Activated CD8-positive, alpha-beta T cell treated with anti-CD3 and anti-CD28 coated beads for 36 hours (primary cell): Measurements from ENCODE around the gene REM1. TPM values are rescaled to one million over a fixed set of nuclear protein-coding genes. Genes with fewer than 3 reads are reported as not detected.
A peak's percentile ranks its signal among the peaks of the same experiment; 100 is the strongest.

Experiments
- ATAC-seq: fragments of 200-7000 bp; cut with Tn5 transposase; one replicate; pipeline ENCODE4 v1.10.0; 2021; ENCODE audit warnings: mild to moderate bottlenecking, moderate library complexity
- CTCF ChIA-PET: fragments of 350-600 bp; sonication (Branson Sonifier 250); formaldehyde crosslinking; loops from one replicate; lab custom pipeline; 2021; ENCODE audit warnings: antibody characterized with exemption; lab: Charles Lee
- POLR2A ChIA-PET: fragments of 350-600 bp; sonication (Branson Sonifier 250); formaldehyde crosslinking; loops from one replicate; lab custom pipeline; 2021; ENCODE audit warnings: antibody characterized with exemption; lab: Charles Lee
- DNase-seq: peaks from one replicate; pipeline ENCODE4 v3.0.0-alpha.2; 2020
- H3K27ac Mint-ChIP-seq: one replicate; pipeline ENCODE4 v1.8.0; 2021; ENCODE audit warnings: mild to moderate bottlenecking, mixed read lengths
- H3K27me3 Mint-ChIP-seq: one replicate; pipeline ENCODE4 v1.8.0; 2021; ENCODE audit warnings: mixed read lengths
- H3K36me3 Mint-ChIP-seq: one replicate; pipeline ENCODE4 v1.8.0; 2021; ENCODE audit warnings: low read depth, mixed read lengths
- H3K4me1 Mint-ChIP-seq: one replicate; pipeline ENCODE4 v1.8.0; 2021; ENCODE audit warnings: low read depth, mixed read lengths
- H3K4me3 Mint-ChIP-seq: one replicate; pipeline ENCODE4 v1.8.0; 2021; ENCODE audit warnings: mild to moderate bottlenecking, moderate library complexity, mixed read lengths
- H3K9me3 Mint-ChIP-seq: one replicate; pipeline ENCODE4 v1.8.0; 2021; ENCODE audit warnings: mixed read lengths
- intact Hi-C: fragments of 100-400 bp; cut with micrococcal nuclease; formaldehyde crosslinking; loops from one replicate; pipeline ENCODE4 v1.10.0; 2022
- total RNA-seq, 2 experiments: library from RNA; stranded (reverse); gene quantifications; one replicate each; pipeline ENCODE4 v1.2.3, GENCODE V29; 2021
- TF ChIP-seq, protein P1 (sequence below): fragments of 200-600 bp; IDR thresholded peaks from one replicate; pipeline ENCODE4 v1.8.0; 2022; ENCODE audit warnings: antibody characterized with exemption, mild to moderate bottlenecking

The REM1 gene
- total RNA-seq, 2 experiments from 2014 or later: not detected

DNA sequence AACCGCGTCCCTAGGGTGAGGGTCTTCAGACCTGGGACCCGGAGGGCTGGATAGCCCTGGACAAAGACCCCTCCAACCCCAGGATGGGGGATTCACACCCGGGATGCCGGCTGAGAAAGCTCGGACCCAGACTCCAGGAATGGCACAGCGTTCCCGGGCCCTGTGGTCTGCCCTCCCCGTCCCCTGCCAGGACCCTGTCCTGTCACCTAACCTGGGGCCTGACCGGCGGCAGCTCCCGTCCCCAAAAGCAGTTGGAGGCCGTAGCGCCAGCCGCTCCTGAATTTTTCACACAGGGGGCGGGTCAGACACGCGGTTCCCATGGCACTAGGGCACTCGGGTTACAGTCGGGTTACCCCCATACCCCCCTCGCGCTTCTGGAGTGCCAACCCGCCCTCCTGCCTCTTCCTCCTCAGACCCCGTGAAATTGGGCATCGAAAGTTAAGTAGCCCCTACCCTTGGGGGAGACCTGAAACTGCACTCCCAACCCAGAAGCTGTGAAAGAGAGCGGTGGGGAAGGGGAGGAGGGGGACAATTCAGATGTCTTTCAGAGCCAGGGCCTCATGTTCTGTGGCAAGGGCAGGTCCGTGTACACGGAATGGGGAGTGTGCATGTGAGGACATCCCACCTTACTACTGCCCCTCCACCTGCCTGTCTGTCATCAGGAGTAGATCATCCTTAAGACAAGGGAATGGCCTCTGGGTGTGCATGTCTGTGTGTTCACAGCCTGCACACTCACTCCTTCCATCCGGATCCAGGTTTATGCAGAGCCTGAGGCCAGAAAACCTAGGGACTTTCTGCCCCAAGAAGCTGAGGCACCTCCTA, 595 bp downstream of the REM1 start:
- intact Hi-C loops: no loop called here
- H3K4me1 Mint-ChIP-seq: peaks cover 15% of the 10 kb centered on the region
- H3K9me3 Mint-ChIP-seq: peaks cover 2% of the 10 kb centered on the region
- ChIA-PET CTCF (interaction anchor here (1.3 to 4.6 kb wide), 2 partner anchors 13 to 27 kb away, joined by 3 to 23 read pairs; no protein-coding TSS in a partner anchor), POLR2A (no interaction called here)
- no peak for DNase-seq
- H3K4me3 Mint-ChIP-seq: no peak overlapping the region
- no peak overlapping the region for H3K27ac Mint-ChIP-seq
- no peak for ATAC-seq
- H3K27me3 Mint-ChIP-seq: peaks cover 44% of the 10 kb centered on the region
- TF ChIP-seq, protein P1, sequence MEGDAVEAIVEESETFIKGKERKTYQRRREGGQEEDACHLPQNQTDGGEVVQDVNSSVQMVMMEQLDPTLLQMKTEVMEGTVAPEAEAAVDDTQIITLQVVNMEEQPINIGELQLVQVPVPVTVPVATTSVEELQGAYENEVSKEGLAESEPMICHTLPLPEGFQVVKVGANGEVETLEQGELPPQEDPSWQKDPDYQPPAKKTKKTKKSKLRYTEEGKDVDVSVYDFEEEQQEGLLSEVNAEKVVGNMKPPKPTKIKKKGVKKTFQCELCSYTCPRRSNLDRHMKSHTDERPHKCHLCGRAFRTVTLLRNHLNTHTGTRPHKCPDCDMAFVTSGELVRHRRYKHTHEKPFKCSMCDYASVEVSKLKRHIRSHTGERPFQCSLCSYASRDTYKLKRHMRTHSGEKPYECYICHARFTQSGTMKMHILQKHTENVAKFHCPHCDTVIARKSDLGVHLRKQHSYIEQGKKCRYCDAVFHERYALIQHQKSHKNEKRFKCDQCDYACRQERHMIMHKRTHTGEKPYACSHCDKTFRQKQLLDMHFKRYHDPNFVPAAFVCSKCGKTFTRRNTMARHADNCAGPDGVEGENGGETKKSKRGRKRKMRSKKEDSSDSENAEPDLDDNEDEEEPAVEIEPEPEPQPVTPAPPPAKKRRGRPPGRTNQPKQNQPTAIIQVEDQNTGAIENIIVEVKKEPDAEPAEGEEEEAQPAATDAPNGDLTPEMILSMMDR: no peak
- no peaks in the 10 kb centered on the region for H3K36me3 Mint-ChIP-seq

DNA sequence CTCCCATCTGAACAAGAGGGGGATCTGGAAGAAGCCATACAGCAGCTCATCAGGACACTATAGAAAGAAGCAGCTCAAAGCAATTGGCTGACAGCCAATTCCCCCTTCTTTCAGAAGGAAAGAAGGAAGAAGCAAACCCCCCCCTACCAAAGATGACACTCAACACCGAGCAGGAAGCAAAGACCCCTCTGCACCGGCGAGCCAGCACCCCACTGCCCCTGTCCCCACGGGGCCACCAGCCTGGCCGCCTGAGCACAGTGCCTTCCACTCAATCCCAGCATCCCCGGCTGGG, 1.2 kb downstream of the REM1 start:
- Mint-ChIP-seq H3K9me3 (peaks cover 2% of the 10 kb centered on the region), H3K27me3 (peaks cover 45% of the 10 kb centered on the region), H3K27ac (no peak overlapping the region), H3K36me3 (no peaks in the 10 kb centered on the region), H3K4me3 (no peak overlapping the region), H3K4me1 (peaks cover 15% of the 10 kb centered on the region)
- ChIA-PET CTCF (interaction anchor here (1.3 to 4.6 kb wide), 2 partner anchors 12 to 27 kb away, joined by 3 to 23 read pairs; no protein-coding TSS in a partner anchor), POLR2A (no interaction called here)
- intact Hi-C loops: no loop called here
- DNase-seq: no peak
- ATAC-seq: no peak
- TF ChIP-seq, protein P1: no peak

DNA sequence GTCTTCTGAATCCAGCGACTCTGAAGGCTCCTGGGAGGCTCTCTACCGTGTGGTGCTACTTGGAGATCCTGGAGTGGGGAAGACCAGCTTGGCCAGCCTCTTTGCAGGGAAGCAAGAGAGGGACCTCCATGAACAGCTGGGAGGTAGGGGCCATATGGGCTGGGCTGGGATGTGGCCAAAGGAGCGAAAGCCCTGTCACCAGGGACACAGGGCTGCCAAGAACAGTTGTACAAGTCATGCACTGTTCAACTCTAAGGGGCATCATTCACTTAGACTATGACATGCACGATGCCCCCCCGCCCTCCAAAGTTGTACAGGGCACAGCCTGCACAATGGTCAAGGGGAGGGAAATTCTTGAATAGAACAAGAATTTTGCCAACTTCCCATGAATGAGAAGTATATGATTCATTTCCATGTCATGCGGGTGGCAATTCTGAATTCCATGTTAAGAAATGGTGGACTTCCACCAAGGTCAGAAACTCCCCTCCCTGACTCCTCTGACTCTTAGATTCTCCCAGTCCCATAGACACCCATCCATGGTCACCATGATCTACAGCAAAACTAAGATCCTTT, 1.6 kb downstream of the REM1 start:
- ChIA-PET POLR2A (no interaction called here), CTCF (interaction anchor here (1.3 to 4.6 kb wide), 2 partner anchors 12 to 26 kb away, joined by 3 to 23 read pairs; no protein-coding TSS in a partner anchor)
- ATAC-seq (no peak), DNase-seq (no peak)
- no peak overlapping the region for H3K4me3 Mint-ChIP-seq
- TF ChIP-seq, protein P1: no peak
- peaks cover 15% of the 10 kb centered on the region for H3K4me1 Mint-ChIP-seq
- peaks cover 2% of the 10 kb centered on the region for H3K9me3 Mint-ChIP-seq
- intact Hi-C loops: no loop called here
- H3K27ac Mint-ChIP-seq: no peak overlapping the region
- H3K36me3 Mint-ChIP-seq: no peaks in the 10 kb centered on the region
- peaks cover 47% of the 10 kb centered on the region for H3K27me3 Mint-ChIP-seq

DNA sequence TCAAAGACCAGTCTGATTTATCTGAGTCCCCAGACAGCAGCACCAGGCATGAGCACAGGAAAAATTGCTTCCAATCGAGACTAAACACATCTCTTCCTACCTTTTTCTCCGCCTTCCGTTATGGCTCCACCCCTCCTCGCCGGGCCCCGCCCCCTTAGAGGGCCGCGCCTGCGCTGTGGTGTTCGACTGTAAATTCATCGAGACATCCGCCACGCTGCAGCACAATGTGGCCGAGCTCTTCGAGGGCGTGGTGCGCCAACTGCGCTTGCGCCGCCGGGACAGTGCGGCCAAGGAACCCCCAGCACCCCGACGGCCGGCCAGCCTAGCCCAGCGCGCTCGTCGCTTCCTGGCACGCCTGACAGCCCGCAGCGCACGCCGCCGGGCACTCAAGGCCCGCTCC, 8.9 kb downstream of the REM1 start:
- DNase-seq (no peak), ATAC-seq (peak; percentile 45)
- Mint-ChIP-seq H3K4me1 (peaks cover 19% of the 10 kb centered on the region), H3K9me3 (no peaks in the 10 kb centered on the region), H3K4me3 (no peak overlapping the region), H3K36me3 (no peaks in the 10 kb centered on the region), H3K27me3 (peaks cover 30% of the 10 kb centered on the region), H3K27ac (no peak overlapping the region)
- TF ChIP-seq, protein P1: no peak
- intact Hi-C loops: no loop called here
- ChIA-PET CTCF (interaction anchor here (9.2 kb wide), 1 partner anchor 19 kb away, joined by 57 read pairs; no protein-coding TSS in a partner anchor), POLR2A (no interaction called here)
